HEK293 (cell line): ENCODE measurements around the gene WNT7B.

Experiments
- CTCF ChIP-seq: fragments of 450-650 bp; formaldehyde crosslinking; IDR thresholded peaks from 2 replicates; pipeline ENCODE4 v1.5.1; 2016; ENCODE audit warnings: missing biosample characterization, missing genetic modification characterization
- ELK4 ChIP-seq: IDR thresholded peaks from 2 replicates; pipeline ENCODE4 v1.6.1; 2011; ENCODE audit warnings: mild to moderate bottlenecking, low read depth, low read length, borderline replicate concordance
- YY1 ChIP-seq: fragments of 450-650 bp; formaldehyde crosslinking; IDR thresholded peaks from 2 replicates; pipeline ENCODE4 v1.5.1; 2018; ENCODE audit warnings: missing biosample characterization, missing genetic modification characterization
- ZNF24 ChIP-seq: fragments of 450-650 bp; formaldehyde crosslinking; IDR thresholded peaks from 2 replicates; pipeline ENCODE4 v1.5.1; 2016; ENCODE audit warnings: missing biosample characterization, missing genetic modification characterization
- ZNF362 ChIP-seq: fragments of 450-650 bp; formaldehyde crosslinking; IDR thresholded peaks from 2 replicates; pipeline ENCODE4 v1.5.1; 2016; ENCODE audit warnings: missing biosample characterization, missing genetic modification characterization
- ZNF529 ChIP-seq: fragments of 450-650 bp; formaldehyde crosslinking; IDR thresholded peaks from 2 replicates; pipeline ENCODE4 v1.5.1; 2017; ENCODE audit warnings: missing genetic modification characterization, missing biosample characterization; ENCODE audit not compliant: insufficient replicate concordance

GRCh38 chr22:46007848-46008261 lies 30.9 kb upstream of the WNT7B start:
- TF ChIP-seq CTCF = no peak
- no peak; the same call in 1 of the 2 replicates for TF ChIP-seq YY1 (tag by site-specific recombination)
- no peak for TF ChIP-seq ELK4
- no peak for TF ChIP-seq ZNF362
- TF ChIP-seq ZNF24 (tag by site-specific recombination) = no peak
- no peak for TF ChIP-seq ZNF529
